OCI-LY7 (cell line): ENCODE results near the gene DDX25. TPM values are rescaled to one million over a fixed set of nuclear protein-coding genes. Genes with fewer than 3 reads are reported as not detected.

ENCODE experiments used
- BruUV-seq: library from RNA; stranded (reverse); fragments of 400-500 nt; replicated peaks from 2 replicates; lab custom pipeline; 2021; lab: Mats Ljungman, UMichigan
- CTCF ChIA-PET: fragments of 300-600 bp; sonication (Branson Sonifier 250); formaldehyde crosslinking; loops from one replicate; lab custom pipeline; 2022; ENCODE audit warnings: antibody characterized with exemption; ENCODE audit not compliant: unreplicated experiment; lab: Charles Lee
- POLR2A ChIA-PET: fragments of 300-600 bp; sonication (Branson Sonifier 250); formaldehyde crosslinking; loops from one replicate; lab custom pipeline; 2022; ENCODE audit warnings: antibody characterized with exemption; lab: Charles Lee
- DNase-seq: peaks from one replicate; pipeline ENCODE4 v3.0.0-alpha.2; 2015; ENCODE audit warnings: low spot score
- H2AFZ ChIP-seq: fragments of 200-600 bp; sonication (generic), shearing (Covaris generic); 2 replicates; pipeline ENCODE4 v1.6.1; 2014; ENCODE audit warnings: mild to moderate bottlenecking, antibody characterized with exemption, low read length, moderate library complexity
- H3K27ac ChIP-seq: fragments of 200-600 bp; sonication (generic); 2 replicates; pipeline ENCODE4 v1.5.1; 2014; ENCODE audit warnings: mixed run types, low read depth, mild to moderate bottlenecking, moderate library complexity, low read length, inconsistent platforms; ENCODE audit not compliant: poor library complexity, severe bottlenecking
- H3K36me3 ChIP-seq: fragments of 200-600 bp; sonication (generic); 2 replicates; pipeline ENCODE4 v1.6.1; 2014; ENCODE audit warnings: mild to moderate bottlenecking, antibody characterized with exemption, low read length, moderate library complexity, mixed read lengths; ENCODE audit not compliant: insufficient read depth
- H3K4me1 ChIP-seq: fragments of 200-600 bp; sonication (generic); 2 replicates; pipeline ENCODE4 v1.5.1; 2014; ENCODE audit warnings: mild to moderate bottlenecking, low read length; ENCODE audit not compliant: insufficient read depth, poor library complexity, severe bottlenecking
- H3K4me2 ChIP-seq: fragments of 200-600 bp; sonication (generic); 2 replicates; pipeline ENCODE4 v1.6.1; 2014; ENCODE audit warnings: mild to moderate bottlenecking, low read length
- H3K4me3 ChIP-seq: fragments of 200-600 bp; sonication (generic); 2 replicates; pipeline ENCODE4 v1.5.1; 2014; ENCODE audit warnings: mild to moderate bottlenecking, low read depth, low read length; ENCODE audit not compliant: poor library complexity, severe bottlenecking
- H3K79me2 ChIP-seq: fragments of 200-600 bp; sonication (generic); 2 replicates; pipeline ENCODE4 v1.6.1; 2016; ENCODE audit warnings: low read depth, mild to moderate bottlenecking, low read length, moderate library complexity, mixed read lengths; ENCODE audit not compliant: insufficient read depth
- H3K9me2 ChIP-seq: fragments of 200-600 bp; sonication (generic); 2 replicates; pipeline ENCODE4 v1.6.1; 2016; ENCODE audit warnings: mild to moderate bottlenecking, low read length, mixed read lengths; ENCODE audit not compliant: insufficient read depth
- H3K9me3 ChIP-seq: fragments of 200-600 bp; sonication (generic); 2 replicates; pipeline ENCODE4 v1.6.1; 2014; ENCODE audit warnings: mild to moderate bottlenecking, mixed run types, low read length, mixed read lengths
- H4K20me1 ChIP-seq: fragments of 200-600 bp; sonication (generic); 2 replicates; pipeline ENCODE4 v1.6.1; 2014; ENCODE audit warnings: mild to moderate bottlenecking, antibody characterized with exemption, low read length, moderate library complexity, mixed read lengths; ENCODE audit not compliant: insufficient read depth
- EZH2phosphoT487 ChIP-seq: fragments of 200-600 bp; sonication (generic); IDR thresholded peaks from 2 replicates; pipeline ENCODE4 v1.6.1; 2018; ENCODE audit warnings: low read depth, borderline replicate concordance, mild to moderate bottlenecking, mixed run types, antibody characterized with exemption, low read length, moderate library complexity, mixed read lengths
- intact Hi-C: fragments of 100-400 bp; cut with micrococcal nuclease; formaldehyde crosslinking; loops from one replicate; pipeline ENCODE4 v1.10.0; 2022; ENCODE audit not compliant: unreplicated experiment
- total RNA-seq, 2 experiments: library from RNA; depleted of rRNA in 1 of 2; stranded (reverse); fragments of >200 nt in 1 of 2; shearing (Covaris generic) in 1 of 2; gene quantifications; 2 replicates each; pipeline ENCODE4 v1.2.3, GENCODE V29; 2014 to 2022
- TF ChIP-seq, protein P1 (sequence below): fragments of 200-600 bp; sonication (generic); conservative IDR thresholded peaks from 2 replicates; pipeline ENCODE4 v1.5.1; 2014; ENCODE audit warnings: mild to moderate bottlenecking, antibody characterized with exemption, low read length, moderate library complexity, mixed read lengths

Gene DDX25
- total RNA-seq, 2 experiments from 2014 or later: 0.13 TPM; not detected in 1

DNA sequence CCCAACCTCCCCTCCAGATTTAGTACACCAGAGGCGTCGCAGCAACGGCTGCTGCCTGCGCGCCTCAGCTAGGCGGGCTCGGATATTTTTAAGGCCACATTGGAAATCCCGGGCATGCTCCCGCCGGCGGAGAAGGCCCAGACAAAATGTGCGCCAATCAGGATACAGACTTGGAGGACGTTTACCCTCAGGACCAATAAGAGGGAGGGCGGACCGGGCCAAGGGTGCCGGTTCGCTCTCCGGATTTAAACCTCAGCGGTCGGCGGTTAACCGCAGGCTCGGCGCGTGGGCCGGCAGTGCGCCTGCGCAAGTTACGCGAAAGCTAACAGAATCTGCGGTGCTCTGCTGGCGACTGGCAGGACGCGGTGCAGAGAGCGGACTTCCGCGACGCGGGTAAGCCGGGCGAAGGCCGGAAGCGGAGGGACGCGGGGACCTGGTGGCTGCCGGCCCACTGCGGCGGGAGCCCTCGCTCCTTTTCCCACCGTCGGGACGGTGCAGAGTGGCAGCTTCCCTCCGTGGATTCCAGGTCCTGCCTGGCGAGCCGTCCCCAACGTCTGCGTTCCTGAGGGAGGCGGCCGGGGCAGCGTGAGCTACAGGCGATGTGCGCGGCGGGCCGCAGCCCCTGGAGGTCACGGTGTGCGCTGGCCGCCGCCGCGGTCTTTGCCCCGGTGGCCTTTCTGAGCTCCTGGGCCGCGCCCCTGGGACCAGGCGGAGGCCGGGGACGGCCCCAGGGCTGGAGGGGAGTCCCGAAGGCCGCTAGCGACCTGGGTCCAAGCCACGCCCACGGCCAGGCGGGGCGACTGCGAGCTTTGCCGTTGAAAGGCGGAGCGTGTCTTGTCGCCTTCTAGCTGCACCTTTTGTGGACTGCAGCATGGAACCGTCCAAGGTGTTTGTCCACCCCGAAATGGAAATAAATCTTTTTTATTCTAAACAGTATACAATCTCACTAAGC, 16.7 kb upstream of the DDX25 start, which contains the start of gene HYLS1:
Gene HYLS1 (plus strand): TSS at position 296 of the 952 bp plus-strand sequence. CDS start 11,701 bp downstream, outside the sequence.
- no peak for TF ChIP-seq EZH2phosphoT487
- TF ChIP-seq, protein P1, sequence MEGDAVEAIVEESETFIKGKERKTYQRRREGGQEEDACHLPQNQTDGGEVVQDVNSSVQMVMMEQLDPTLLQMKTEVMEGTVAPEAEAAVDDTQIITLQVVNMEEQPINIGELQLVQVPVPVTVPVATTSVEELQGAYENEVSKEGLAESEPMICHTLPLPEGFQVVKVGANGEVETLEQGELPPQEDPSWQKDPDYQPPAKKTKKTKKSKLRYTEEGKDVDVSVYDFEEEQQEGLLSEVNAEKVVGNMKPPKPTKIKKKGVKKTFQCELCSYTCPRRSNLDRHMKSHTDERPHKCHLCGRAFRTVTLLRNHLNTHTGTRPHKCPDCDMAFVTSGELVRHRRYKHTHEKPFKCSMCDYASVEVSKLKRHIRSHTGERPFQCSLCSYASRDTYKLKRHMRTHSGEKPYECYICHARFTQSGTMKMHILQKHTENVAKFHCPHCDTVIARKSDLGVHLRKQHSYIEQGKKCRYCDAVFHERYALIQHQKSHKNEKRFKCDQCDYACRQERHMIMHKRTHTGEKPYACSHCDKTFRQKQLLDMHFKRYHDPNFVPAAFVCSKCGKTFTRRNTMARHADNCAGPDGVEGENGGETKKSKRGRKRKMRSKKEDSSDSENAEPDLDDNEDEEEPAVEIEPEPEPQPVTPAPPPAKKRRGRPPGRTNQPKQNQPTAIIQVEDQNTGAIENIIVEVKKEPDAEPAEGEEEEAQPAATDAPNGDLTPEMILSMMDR: peak; percentile 57
- no TSS peak for BruUV-seq
- Histone ChIP-seq H3K4me3 (peak within 1 kb of the TSS; percentile 83), H2AFZ (peak within 1 kb of the TSS; percentile 77), H3K79me2 (peaks cover 70% of the 10 kb centered on the region), H3K9me3 (no peaks in the 10 kb centered on the region), H4K20me1 (peaks cover 10% of the 10 kb centered on the region; the same call in 1 of the 2 replicates), H3K27ac (peak within 1 kb of the TSS; percentile 87), H3K36me3 (peaks cover 44% of the 10 kb centered on the region), H3K4me1 (peaks cover 47% of the 10 kb centered on the region), H3K9me2 (no peaks in the 10 kb centered on the region), H3K4me2 (peak within 1 kb of the TSS; percentile 90)
- ChIA-PET CTCF (interaction anchor here (0.7 to 1.5 kb wide), 5 partner anchors 9 to 294 kb away, joined by 3 to 8 read pairs (median 3); partner anchors contain the start of gene PUS3), POLR2A (interaction anchor here (0.6 to 2.5 kb wide), 23 partner anchors 9 to 930 kb away, joined by 3 to 19 read pairs (median 4); partner anchors contain the start of genes CHEK1, PUS3 and STT3A)
- peak; percentile 98 for DNase-seq
- intact Hi-C loops: loop anchor here (5.0 kb wide), 2 partner anchors 260 to 320 kb away; partner anchors contain the start of genes CHEK1 and EI24

DNA sequence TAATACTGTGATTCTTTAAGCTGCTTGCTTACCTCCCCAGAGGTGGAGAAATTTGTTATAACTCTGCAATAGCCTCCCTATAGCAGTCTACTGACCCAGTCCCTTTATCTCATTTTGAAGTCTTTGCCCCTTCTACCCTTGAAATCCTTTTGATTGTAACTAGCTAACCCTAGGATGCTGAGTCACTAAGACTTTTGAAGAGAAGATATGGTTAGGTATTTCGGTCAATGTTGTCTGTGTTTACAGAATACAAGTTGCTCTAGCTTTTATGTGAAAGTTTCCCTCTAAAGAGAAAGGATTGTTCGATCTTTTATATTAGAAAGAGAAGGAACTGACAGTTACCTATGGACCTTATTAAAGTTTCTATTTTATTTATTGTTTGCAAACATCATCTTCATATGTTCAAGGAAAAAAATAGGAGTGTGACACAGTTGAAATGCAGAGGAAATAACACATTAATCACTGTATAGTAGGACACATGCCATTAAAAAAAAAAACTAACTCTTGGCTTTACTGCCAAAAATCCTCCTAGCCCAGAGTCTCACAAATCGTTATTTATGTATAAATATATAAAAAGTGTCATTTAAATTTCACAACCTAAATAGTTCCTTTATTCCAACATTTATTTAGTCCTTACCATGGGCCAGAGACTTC, 13.7 kb upstream of the DDX25 start:
- TSS peak; percentile 47 for BruUV-seq
- H3K4me2 ChIP-seq: peak overlapping the region; percentile 66

More for the DNA sequence above, 13.7 kb upstream of the DDX25 start:
- Histone ChIP-seq H3K79me2 (peaks cover 88% of the 10 kb centered on the region), H2AFZ (no peak overlapping the region), H3K27ac (no peak overlapping the region), H3K4me1 (peaks cover 39% of the 10 kb centered on the region), H3K4me3 (peak overlapping the region; percentile 83), H3K36me3 (peaks cover 58% of the 10 kb centered on the region), H4K20me1 (peaks cover 10% of the 10 kb centered on the region), H3K9me2 (no peaks in the 10 kb centered on the region), H3K9me3 (no peaks in the 10 kb centered on the region)
- intact Hi-C loops: no loop called here
- ChIA-PET CTCF (interaction anchor here (0.8 kb wide), 1 partner anchor 52 kb away, joined by 3 read pairs; no protein-coding TSS in a partner anchor), POLR2A (interaction anchor here (1.0 to 1.4 kb wide), 3 partner anchors 9 to 12 kb away, joined by 3 to 6 read pairs (median 4); partner anchors contain the start of gene PUS3)
- no peak for DNase-seq
- no peak for TF ChIP-seq EZH2phosphoT487
- TF ChIP-seq, protein P1: no peak
